A549 treated with DMSO at 1 μM for 4 hours (cell line): ENCODE results near the gene CNIH4. TPM values are rescaled to one million over a fixed set of nuclear protein-coding genes. Genes with fewer than 3 reads are reported as not detected.

Experiments
- total RNA-seq: library from RNA; stranded (reverse); fragments of 200-300 nt; extraction: Qiagen RNA extraction; gene quantifications from 5 replicates; pipeline ENCODE4 v1.2.3, GENCODE V29; 2022; ENCODE audit warnings: low read depth

The CNIH4 gene
- total RNA-seq = 88.3 to 106 TPM (median 101 TPM) in 5 replicates

GRCh38 chr1:224356685-224357625 lies at the start of gene CNIH4:
CNIH4 (plus strand) TSS chr1:224356879; CDS start chr1:224356925, 46 bp downstream.

DNA sequence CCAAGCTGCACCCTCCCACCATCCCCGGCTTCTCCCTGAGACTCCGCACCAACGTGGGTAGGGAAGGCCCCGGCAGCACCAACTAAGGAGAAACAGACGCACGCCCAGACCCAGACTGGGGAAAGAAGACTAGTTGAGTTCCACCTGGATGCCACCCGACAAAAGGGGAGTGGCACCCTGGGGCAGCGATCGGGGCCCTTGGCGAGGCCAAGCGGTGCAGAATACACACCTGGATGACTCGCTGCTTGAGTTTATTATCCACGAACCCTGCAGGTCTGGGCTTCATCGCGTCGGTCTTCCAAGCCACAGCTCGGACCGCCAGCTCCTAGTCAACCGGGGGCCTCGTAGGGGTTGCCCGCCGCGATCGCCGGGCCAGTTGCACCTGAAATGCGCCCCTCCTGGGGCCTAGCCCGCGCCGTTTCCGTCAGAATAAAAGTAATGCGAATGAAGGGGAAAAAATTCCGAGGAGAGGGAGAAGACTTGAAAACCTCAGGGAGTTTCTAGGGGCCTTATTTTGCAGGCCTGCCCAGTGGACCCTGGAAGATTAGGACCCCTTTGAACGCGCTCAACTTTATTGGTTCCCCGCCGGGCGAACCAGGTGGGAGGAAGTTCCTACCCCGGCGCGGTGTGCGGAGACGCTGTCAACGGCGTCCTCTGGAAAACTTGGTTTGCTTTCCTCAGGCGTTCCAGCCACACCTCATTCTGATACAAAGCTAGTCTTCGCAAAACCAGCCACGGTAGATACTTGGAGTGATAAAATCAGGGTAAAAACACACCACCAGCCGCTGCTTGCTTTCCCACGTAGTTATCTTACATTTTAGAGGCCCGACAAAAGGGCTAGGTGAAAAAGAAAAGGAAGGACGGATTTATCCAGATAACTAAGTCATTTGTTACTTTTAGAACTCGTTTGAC lies 26.6 kb upstream of the CNIH4 start, which contains the start of gene NVL:
Gene NVL, minus strand, starts transcription at position 331 of the 912 bp plus-strand sequence. Its CDS starts 45 bp downstream, at position 286.

Other genes with a start within 250 kb of the CNIH4 start
- gene FBXO28, start 242.8 kb upstream of the CNIH4 start, total RNA-seq = 25.0 to 32.1 TPM (median 28.1 TPM) in 5 replicates
- 124 to 148 TPM (median 136 TPM) in 5 replicates for gene DEGS1, start 173.6 kb upstream of the CNIH4 start, total RNA-seq
- 19.0 to 23.7 TPM (median 21.6 TPM) in 5 replicates for gene NVL, start 26.7 kb upstream of the CNIH4 start, total RNA-seq
- gene WDR26, start 77.9 kb downstream of the CNIH4 start, total RNA-seq = 37.6 to 45.2 TPM (median 40.3 TPM) in 5 replicates